HepG2 (cell line): ENCODE measurements around the gene IFI35. TPM values are rescaled to one million over a fixed set of nuclear protein-coding genes. Genes with fewer than 3 reads are reported as not detected.

Source experiments
- CBX5 ChIP-seq: sonication (generic); formaldehyde crosslinking; IDR thresholded peaks from 2 replicates; pipeline ENCODE4 v1.4.0; 2020; ENCODE audit warnings: missing genetic modification reagents, borderline replicate concordance
- DR1 ChIP-seq: sonication (generic); formaldehyde crosslinking; IDR thresholded peaks from 2 replicates; pipeline ENCODE4 v1.8.0; 2021; ENCODE audit warnings: mild to moderate bottlenecking, missing genetic modification reagents, inconsistent platforms
- GABPA ChIP-seq, 2 experiments: IDR thresholded peaks; 2 replicates each; pipeline ENCODE4 v1.6.1; 2011 to 2016; ENCODE audit warnings: low read depth in 2 of 2, low read length in 1 of 2, missing biosample characterization in 1 of 2, missing genetic modification characterization in 1 of 2
- JUND ChIP-seq: sonication (generic); formaldehyde crosslinking; IDR thresholded peaks from 2 replicates; pipeline ENCODE4 v1.8.0; 2022; ENCODE audit warnings: mild to moderate bottlenecking, missing genetic modification reagents
- MAZ ChIP-seq, 2 experiments: sonication (generic) in 1 of 2; formaldehyde crosslinking in 1 of 2; IDR thresholded peaks; 2 replicates each; pipeline versions ENCODE4 v1.5.0 to v1.6.1; 2012 to 2020; ENCODE audit warnings: low read depth in 2 of 2, mild to moderate bottlenecking in 2 of 2, borderline replicate concordance in 1 of 2, improper control_type of control experiment in 1 of 2, low read length in 1 of 2, missing genetic modification reagents in 1 of 2, moderate library complexity in 1 of 2
- POLR2G ChIP-seq: fragments of 200-400 bp; formaldehyde crosslinking; IDR thresholded peaks from 2 replicates; pipeline ENCODE4 v1.6.1; 2018; ENCODE audit warnings: mild to moderate bottlenecking, low read depth, low read length, moderate library complexity
- TBL1XR1 ChIP-seq: fragments of 150-350 bp; IDR thresholded peaks from 2 replicates; pipeline ENCODE4 v1.6.1; 2014; ENCODE audit warnings: borderline replicate concordance, low read length; ENCODE audit not compliant: partially characterized antibody
- TBP ChIP-seq: sonication (generic); formaldehyde crosslinking; IDR thresholded peaks from 2 replicates; pipeline ENCODE4 v1.5.0; 2020; ENCODE audit warnings: missing genetic modification reagents
- TEAD2 ChIP-seq: sonication (generic); formaldehyde crosslinking; IDR thresholded peaks from 2 replicates; pipeline ENCODE4 v1.9.0; 2021; ENCODE audit warnings: missing genetic modification reagents
- ZFY ChIP-seq: sonication (generic); formaldehyde crosslinking; IDR thresholded peaks from 2 replicates; pipeline ENCODE4 v1.4.0; 2020; ENCODE audit warnings: missing genetic modification reagents
- ZNF431 ChIP-seq: sonication (generic); formaldehyde crosslinking; IDR thresholded peaks from 2 replicates; pipeline ENCODE4 v1.9.0; 2022; ENCODE audit warnings: missing genetic modification reagents, low read depth, mild to moderate bottlenecking, borderline replicate concordance
- ZNF7 ChIP-seq: IDR thresholded peaks from 2 replicates; pipeline ENCODE4 v1.6.1; 2016; ENCODE audit warnings: missing biosample characterization, missing genetic modification reagents
- polyA plus RNA-seq, 8 experiments: library from polyadenylated mRNA; depleted of rRNA in 3 of 8; stranded (reverse) in 7 of 8; unstranded in 1 of 8; fragments of >200 nt; fragmentation: Illumina TruSeq in 4 of 8; extraction: Trizol in 4 of 8; gene quantifications; 2 replicates each; pipeline versions ENCODE4 v1.2.1 to v1.2.3, GENCODE V29; 2011 to 2016; ENCODE audit warnings: low read depth in 4 of 8, missing spikeins in 1 of 8, mixed read lengths in 1 of 8; ENCODE audit not compliant: insufficient read depth in 1 of 8
- total RNA-seq, 5 experiments: library from RNA; depleted of rRNA; stranded (reverse); fragments of >200 nt; fragmentation: Illumina TruSeq; extraction: Trizol; gene quantifications; 2 replicates each; pipeline ENCODE4 v1.2.3, GENCODE V29; 2016; ENCODE audit warnings: low read depth in 1 of 5
- TF ChIP-seq, protein P1 (sequence below): sonication (generic); formaldehyde crosslinking; conservative IDR thresholded peaks from 2 replicates; pipeline ENCODE4 v1.4.0; 2020; ENCODE audit warnings: mild to moderate bottlenecking, missing genetic modification reagents, moderate library complexity
- TF ChIP-seq, protein P2 (sequence below): sonication (generic); formaldehyde crosslinking; conservative IDR thresholded peaks from 2 replicates; pipeline ENCODE4 v1.8.0; 2022; ENCODE audit warnings: low read depth, missing genetic modification reagents
- TF ChIP-seq, protein P3 (sequence below): sonication (generic); formaldehyde crosslinking; conservative IDR thresholded peaks from 2 replicates; pipeline ENCODE4 v1.4.0; 2020; ENCODE audit warnings: missing genetic modification reagents
- TF ChIP-seq, protein P4 (sequence below): sonication (generic); formaldehyde crosslinking; IDR thresholded peaks from 2 replicates; pipeline ENCODE4 v1.4.0; 2020; ENCODE audit warnings: mild to moderate bottlenecking, missing genetic modification reagents
- TF ChIP-seq, protein P5 (sequence below): IDR thresholded peaks from 2 replicates; pipeline ENCODE4 v1.6.1; 2016; ENCODE audit warnings: mild to moderate bottlenecking

Gene IFI35
- total and polyA plus RNA-seq, 2 of the 13 experiments (the other 11 are each of a cell fraction or from before 2014, with no cell fraction given), result 28.9 to 38.1 TPM

DNA sequence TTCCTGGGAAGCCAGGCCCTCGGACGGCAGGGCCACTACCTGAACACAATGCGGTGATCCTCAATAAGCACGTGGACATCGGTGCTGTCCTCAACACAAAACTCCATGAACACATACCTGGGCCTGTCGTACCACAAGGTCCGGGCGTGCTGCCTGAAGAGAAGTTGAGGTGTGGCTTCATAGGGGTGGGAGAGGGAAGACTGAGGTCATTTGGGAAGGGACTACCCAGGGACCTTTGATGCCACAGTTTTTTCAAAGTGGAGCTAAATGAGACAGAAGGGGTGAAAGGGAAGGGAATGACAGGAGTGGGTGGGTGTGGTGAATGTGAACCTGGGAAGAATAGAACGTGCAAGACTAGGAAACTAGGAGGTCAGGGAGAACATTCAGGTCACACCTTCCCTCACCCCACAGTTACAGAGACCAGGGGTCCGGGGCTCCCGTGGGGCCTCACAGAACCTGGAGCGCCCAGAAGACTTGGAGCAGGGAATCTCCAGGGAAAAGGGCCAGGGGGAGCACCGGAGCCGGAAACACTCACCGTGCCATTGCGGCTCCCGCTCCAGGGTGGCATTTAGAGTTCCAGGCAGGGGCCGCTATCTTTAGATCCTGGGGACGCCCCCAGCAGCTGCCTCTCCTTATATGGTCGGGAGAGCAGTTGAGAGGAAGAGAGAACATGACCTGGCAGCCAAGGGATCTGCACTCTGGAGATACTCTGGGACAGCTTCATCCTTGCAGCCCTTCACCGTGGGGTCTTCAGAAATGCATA is 26.9 kb upstream of the IFI35 start, which contains the start of gene PTGES3L (continued):
- TF ChIP-seq, protein P1, sequence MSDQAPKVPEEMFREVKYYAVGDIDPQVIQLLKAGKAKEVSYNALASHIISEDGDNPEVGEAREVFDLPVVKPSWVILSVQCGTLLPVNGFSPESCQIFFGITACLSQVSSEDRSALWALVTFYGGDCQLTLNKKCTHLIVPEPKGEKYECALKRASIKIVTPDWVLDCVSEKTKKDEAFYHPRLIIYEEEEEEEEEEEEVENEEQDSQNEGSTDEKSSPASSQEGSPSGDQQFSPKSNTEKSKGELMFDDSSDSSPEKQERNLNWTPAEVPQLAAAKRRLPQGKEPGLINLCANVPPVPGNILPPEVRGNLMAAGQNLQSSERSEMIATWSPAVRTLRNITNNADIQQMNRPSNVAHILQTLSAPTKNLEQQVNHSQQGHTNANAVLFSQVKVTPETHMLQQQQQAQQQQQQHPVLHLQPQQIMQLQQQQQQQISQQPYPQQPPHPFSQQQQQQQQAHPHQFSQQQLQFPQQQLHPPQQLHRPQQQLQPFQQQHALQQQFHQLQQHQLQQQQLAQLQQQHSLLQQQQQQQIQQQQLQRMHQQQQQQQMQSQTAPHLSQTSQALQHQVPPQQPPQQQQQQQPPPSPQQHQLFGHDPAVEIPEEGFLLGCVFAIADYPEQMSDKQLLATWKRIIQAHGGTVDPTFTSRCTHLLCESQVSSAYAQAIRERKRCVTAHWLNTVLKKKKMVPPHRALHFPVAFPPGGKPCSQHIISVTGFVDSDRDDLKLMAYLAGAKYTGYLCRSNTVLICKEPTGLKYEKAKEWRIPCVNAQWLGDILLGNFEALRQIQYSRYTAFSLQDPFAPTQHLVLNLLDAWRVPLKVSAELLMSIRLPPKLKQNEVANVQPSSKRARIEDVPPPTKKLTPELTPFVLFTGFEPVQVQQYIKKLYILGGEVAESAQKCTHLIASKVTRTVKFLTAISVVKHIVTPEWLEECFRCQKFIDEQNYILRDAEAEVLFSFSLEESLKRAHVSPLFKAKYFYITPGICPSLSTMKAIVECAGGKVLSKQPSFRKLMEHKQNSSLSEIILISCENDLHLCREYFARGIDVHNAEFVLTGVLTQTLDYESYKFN (CRISPR knock-in tag), result peak; percentile 31; the same call in 1 of the 2 replicates
- TF ChIP-seq DR1 (CRISPR knock-in tag), result 0 out of 2 replicates have a peak, but pooled peaks have one; percentile 48
- no peak for TF ChIP-seq JUND
- no peak for TF ChIP-seq TBP (CRISPR knock-in tag)
- no peak for TF ChIP-seq ZNF7 (CRISPR knock-in tag)
- TF ChIP-seq, protein P2, sequence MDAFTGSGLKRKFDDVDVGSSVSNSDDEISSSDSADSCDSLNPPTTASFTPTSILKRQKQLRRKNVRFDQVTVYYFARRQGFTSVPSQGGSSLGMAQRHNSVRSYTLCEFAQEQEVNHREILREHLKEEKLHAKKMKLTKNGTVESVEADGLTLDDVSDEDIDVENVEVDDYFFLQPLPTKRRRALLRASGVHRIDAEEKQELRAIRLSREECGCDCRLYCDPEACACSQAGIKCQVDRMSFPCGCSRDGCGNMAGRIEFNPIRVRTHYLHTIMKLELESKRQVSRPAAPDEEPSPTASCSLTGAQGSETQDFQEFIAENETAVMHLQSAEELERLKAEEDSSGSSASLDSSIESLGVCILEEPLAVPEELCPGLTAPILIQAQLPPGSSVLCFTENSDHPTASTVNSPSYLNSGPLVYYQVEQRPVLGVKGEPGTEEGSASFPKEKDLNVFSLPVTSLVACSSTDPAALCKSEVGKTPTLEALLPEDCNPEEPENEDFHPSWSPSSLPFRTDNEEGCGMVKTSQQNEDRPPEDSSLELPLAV (CRISPR knock-in tag), result no peak
- TF ChIP-seq CBX5 (CRISPR knock-in tag), result no peak
- TF ChIP-seq, protein P3, sequence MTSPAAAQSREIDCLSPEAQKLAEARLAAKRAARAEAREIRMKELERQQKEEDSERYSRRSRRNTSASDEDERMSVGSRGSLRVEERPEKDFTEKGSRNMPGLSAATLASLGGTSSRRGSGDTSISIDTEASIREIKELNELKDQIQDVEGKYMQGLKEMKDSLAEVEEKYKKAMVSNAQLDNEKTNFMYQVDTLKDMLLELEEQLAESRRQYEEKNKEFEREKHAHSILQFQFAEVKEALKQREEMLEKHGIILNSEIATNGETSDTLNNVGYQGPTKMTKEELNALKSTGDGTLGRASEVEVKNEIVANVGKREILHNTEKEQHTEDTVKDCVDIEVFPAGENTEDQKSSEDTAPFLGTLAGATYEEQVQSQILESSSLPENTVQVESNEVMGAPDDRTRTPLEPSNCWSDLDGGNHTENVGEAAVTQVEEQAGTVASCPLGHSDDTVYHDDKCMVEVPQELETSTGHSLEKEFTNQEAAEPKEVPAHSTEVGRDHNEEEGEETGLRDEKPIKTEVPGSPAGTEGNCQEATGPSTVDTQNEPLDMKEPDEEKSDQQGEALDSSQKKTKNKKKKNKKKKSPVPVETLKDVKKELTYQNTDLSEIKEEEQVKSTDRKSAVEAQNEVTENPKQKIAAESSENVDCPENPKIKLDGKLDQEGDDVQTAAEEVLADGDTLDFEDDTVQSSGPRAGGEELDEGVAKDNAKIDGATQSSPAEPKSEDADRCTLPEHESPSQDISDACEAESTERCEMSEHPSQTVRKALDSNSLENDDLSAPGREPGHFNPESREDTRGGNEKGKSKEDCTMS (CRISPR knock-in tag), result no peak
- no peak for TF ChIP-seq ZFY (CRISPR knock-in tag)
- no peak for TF ChIP-seq TEAD2
- no peak for TF ChIP-seq ZNF431 (CRISPR knock-in tag)
- peak; percentile 62 for TF ChIP-seq GABPA (IDR thresholded peaks at IDR 0.05; ENCODE audit: low read depth, low read length)
- peak; percentile 77 for TF ChIP-seq GABPA (CRISPR knock-in tag; IDR thresholded peaks at IDR 0.05; ENCODE audit: low read depth)
- TF ChIP-seq TBL1XR1, result no peak
- TF ChIP-seq, protein P4, sequence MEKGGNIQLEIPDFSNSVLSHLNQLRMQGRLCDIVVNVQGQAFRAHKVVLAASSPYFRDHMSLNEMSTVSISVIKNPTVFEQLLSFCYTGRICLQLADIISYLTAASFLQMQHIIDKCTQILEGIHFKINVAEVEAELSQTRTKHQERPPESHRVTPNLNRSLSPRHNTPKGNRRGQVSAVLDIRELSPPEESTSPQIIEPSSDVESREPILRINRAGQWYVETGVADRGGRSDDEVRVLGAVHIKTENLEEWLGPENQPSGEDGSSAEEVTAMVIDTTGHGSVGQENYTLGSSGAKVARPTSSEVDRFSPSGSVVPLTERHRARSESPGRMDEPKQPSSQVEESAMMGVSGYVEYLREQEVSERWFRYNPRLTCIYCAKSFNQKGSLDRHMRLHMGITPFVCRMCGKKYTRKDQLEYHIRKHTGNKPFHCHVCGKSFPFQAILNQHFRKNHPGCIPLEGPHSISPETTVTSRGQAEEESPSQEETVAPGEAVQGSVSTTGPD (CRISPR knock-in tag), result no peak
- TF ChIP-seq POLR2G, result peak; percentile 63
- no peak for TF ChIP-seq MAZ (IDR thresholded peaks at IDR 0.05; ENCODE audit: borderline replicate concordance, low read depth, low read length)
- TF ChIP-seq MAZ (CRISPR knock-in tag; IDR thresholded peaks at IDR 0.05; ENCODE audit: low read depth), result no peak
- TF ChIP-seq, protein P5, sequence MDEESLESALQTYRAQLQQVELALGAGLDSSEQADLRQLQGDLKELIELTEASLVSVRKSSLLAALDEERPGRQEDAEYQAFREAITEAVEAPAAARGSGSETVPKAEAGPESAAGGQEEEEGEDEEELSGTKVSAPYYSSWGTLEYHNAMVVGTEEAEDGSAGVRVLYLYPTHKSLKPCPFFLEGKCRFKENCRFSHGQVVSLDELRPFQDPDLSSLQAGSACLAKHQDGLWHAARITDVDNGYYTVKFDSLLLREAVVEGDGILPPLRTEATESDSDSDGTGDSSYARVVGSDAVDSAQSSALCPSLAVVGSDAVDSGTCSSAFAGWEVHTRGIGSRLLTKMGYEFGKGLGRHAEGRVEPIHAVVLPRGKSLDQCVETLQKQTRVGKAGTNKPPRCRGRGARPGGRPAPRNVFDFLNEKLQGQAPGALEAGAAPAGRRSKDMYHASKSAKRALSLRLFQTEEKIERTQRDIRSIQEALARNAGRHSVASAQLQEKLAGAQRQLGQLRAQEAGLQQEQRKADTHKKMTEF (CRISPR knock-in tag), result peak; percentile 31
